H1 (cell line): ENCODE data around the gene NKTR. TPM values are rescaled to one million over a fixed set of nuclear protein-coding genes. Genes with fewer than 3 reads are reported as not detected.
A peak's percentile ranks its signal among the peaks of the same experiment; 100 is the strongest.

Source experiments
- CTCF ChIA-PET: fragments of 300-600 bp; sonication (Branson Sonifier 250); formaldehyde crosslinking; loops from one replicate; lab custom pipeline; 2021; ENCODE audit not compliant: partially characterized antibody; lab: Charles Lee
- POLR2A ChIA-PET: fragments of 300-600 bp; sonication (Branson Sonifier 250); formaldehyde crosslinking; loops from one replicate; lab custom pipeline; 2021; ENCODE audit warnings: inconsistent platforms; ENCODE audit not compliant: partially characterized antibody; lab: Charles Lee
- DNase-seq, 2 experiments: peaks; one replicate each; pipeline versions ENCODE4 v3.0.0 to v3.0.0-alpha.2; 2010 to 2022; ENCODE audit warnings: low spot score in 2 of 2, low read depth in 1 of 2, mixed read lengths in 1 of 2
- FAIRE-seq: peaks from 2 replicates; lab custom pipeline; 2011; peaks lifted over from hg19 to GRCh38; lab: Jason Lieb, UNC
- H2AFZ ChIP-seq: 2 replicates; pipeline ENCODE4 v1.8.1; 2012; ENCODE audit warnings: low read length, inconsistent platforms
- H2AK5ac ChIP-seq: 2 replicates; pipeline ENCODE4 v1.6.1; 2013; ENCODE audit warnings: low read depth, low read length
- H2BK120ac ChIP-seq: replicated peaks from 2 replicates; pipeline ENCODE3; 2013; ENCODE audit warnings: low read depth, low read length, inconsistent platforms
- H2BK12ac ChIP-seq: 2 replicates; pipeline ENCODE4 v1.6.1; 2013; ENCODE audit warnings: low read depth, low read length
- H2BK15ac ChIP-seq: 2 replicates; pipeline ENCODE4 v1.6.1; 2013; ENCODE audit warnings: low read length
- H2BK20ac ChIP-seq: 2 replicates; pipeline ENCODE4 v1.6.1; 2013; ENCODE audit warnings: low read length
- H2BK5ac ChIP-seq: 2 replicates; pipeline ENCODE4 v1.6.1; 2013; ENCODE audit warnings: low read depth, low read length
- H3K14ac ChIP-seq: 2 replicates; pipeline ENCODE4 v1.6.1; 2013; ENCODE audit warnings: inconsistent platforms; ENCODE audit not compliant: insufficient read length
- H3K18ac ChIP-seq: 2 replicates; pipeline ENCODE4 v1.6.1; 2013; ENCODE audit warnings: low read length; ENCODE audit errors: extremely low read depth
- H3K23ac ChIP-seq: 2 replicates; pipeline ENCODE4 v1.6.1; 2013; ENCODE audit warnings: inconsistent platforms; ENCODE audit not compliant: insufficient read length
- H3K23me2 ChIP-seq: 2 replicates; pipeline ENCODE4 v1.6.1; 2013; ENCODE audit warnings: low read depth, low read length
- H3K27ac ChIP-seq: 2 replicates; pipeline ENCODE4 v1.6.1; 2011; ENCODE audit warnings: low read depth, low read length, inconsistent platforms
- H3K27me3 ChIP-seq, 4 experiments: replicated peaks in 1 of 4; 1 replicate in 1 of 4; 2 replicates in 3 of 4; pipeline versions ENCODE4 v1.6.1 to v1.8.1; 2011 to 2013; ENCODE audit warnings: low read length in 3 of 4, mild to moderate bottlenecking in 3 of 4, inconsistent platforms in 2 of 4, mixed read lengths in 2 of 4, moderate library complexity in 1 of 4; ENCODE audit not compliant: control insufficient read depth in 3 of 4, insufficient read depth in 3 of 4; ENCODE audit errors: extremely low read depth in 1 of 4
- H3K36me3 ChIP-seq, 4 experiments: 2 replicates each; pipeline versions ENCODE4 v1.6.1 to v1.8.1; 2011 to 2013; ENCODE audit warnings: mild to moderate bottlenecking in 4 of 4, low read length in 3 of 4, moderate library complexity in 2 of 4, control low read depth in 1 of 4, inconsistent platforms in 1 of 4; ENCODE audit not compliant: insufficient read depth in 4 of 4, control insufficient read depth in 2 of 4
- H3K4ac ChIP-seq: replicated peaks from 2 replicates; pipeline ENCODE3; 2013; ENCODE audit warnings: low read length, low read depth, mixed read lengths, inconsistent platforms; ENCODE audit not compliant: insufficient read length
- H3K4me1 ChIP-seq, 4 experiments: replicated peaks in 1 of 4; 1 replicate in 1 of 4; 2 replicates in 3 of 4; pipeline versions ENCODE4 v1.6.1 to v1.8.1; 2011 to 2013; ENCODE audit warnings: low read length in 3 of 4, inconsistent platforms in 2 of 4, mixed read lengths in 1 of 4; ENCODE audit not compliant: insufficient read depth in 4 of 4, control insufficient read depth in 3 of 4
- H3K4me2 ChIP-seq, 2 experiments: 2 replicates each; pipeline versions ENCODE4 v1.6.1 to v1.8.1; 2011 to 2013; ENCODE audit warnings: low read depth in 2 of 2, low read length in 2 of 2, control low read depth in 1 of 2, inconsistent platforms in 1 of 2, mild to moderate bottlenecking in 1 of 2; ENCODE audit not compliant: insufficient read depth in 1 of 2
- H3K4me3 ChIP-seq, 4 experiments: fragments of 200-600, 300-600 bp in 1 of 4; sonication (generic), shearing (Covaris generic), sonication (Bioruptor Twin) in 1 of 4; 2 replicates each; pipeline versions ENCODE4 v1.5.1 to v1.8.1; 2011 to 2016; ENCODE audit warnings: low read length in 4 of 4, low read depth in 3 of 4, control low read depth in 2 of 4, inconsistent platforms in 2 of 4, mild to moderate bottlenecking in 2 of 4, mixed read lengths in 1 of 4, moderate library complexity in 1 of 4; ENCODE audit not compliant: insufficient read depth in 2 of 4; ENCODE audit errors: extremely low read depth in 1 of 4
- H3K56ac ChIP-seq: replicated peaks from 2 replicates; pipeline ENCODE3; 2013; ENCODE audit warnings: low read depth, mild to moderate bottlenecking, mixed read lengths, low read length, inconsistent platforms; ENCODE audit not compliant: insufficient read length
- H3K79me1 ChIP-seq: 2 replicates; pipeline ENCODE4 v1.6.1; 2013; ENCODE audit warnings: low read depth, low read length, control low read depth
- H3K79me2 ChIP-seq, 2 experiments: 2 replicates each; pipeline versions ENCODE4 v1.6.1 to v1.8.1; 2012 to 2013; ENCODE audit warnings: low read length in 2 of 2, mild to moderate bottlenecking in 2 of 2, inconsistent platforms in 1 of 2; ENCODE audit not compliant: insufficient read depth in 2 of 2, control insufficient read depth in 1 of 2
- H3K9ac ChIP-seq, 4 experiments: replicated peaks in 1 of 4; 1 replicate in 1 of 4; 2 replicates in 3 of 4; pipeline versions ENCODE4 v1.6.1 to v1.8.1; 2011 to 2013; ENCODE audit warnings: low read depth in 3 of 4, low read length in 3 of 4, control low read depth in 2 of 4, mild to moderate bottlenecking in 2 of 4, moderate library complexity in 2 of 4, inconsistent platforms in 1 of 4; ENCODE audit errors: extremely low read depth in 1 of 4
- H3K9me3 ChIP-seq, 2 experiments: 2 replicates each; pipeline versions ENCODE4 v1.6.1 to v1.8.1; 2012 to 2013; ENCODE audit warnings: mild to moderate bottlenecking in 2 of 2, moderate library complexity in 2 of 2, control low read depth in 1 of 2, inconsistent platforms in 1 of 2, low read depth in 1 of 2, low read length in 1 of 2, mixed read lengths in 1 of 2; ENCODE audit not compliant: insufficient read depth in 2 of 2
- H4K20me1 ChIP-seq, 2 experiments: replicated peaks in 1 of 2; 2 replicates each; pipeline versions ENCODE3 to v1.8.1; 2011 to 2013; ENCODE audit warnings: inconsistent platforms in 2 of 2, low read length in 2 of 2, mild to moderate bottlenecking in 1 of 2; ENCODE audit not compliant: insufficient read depth in 2 of 2, control insufficient read depth in 1 of 2
- H4K5ac ChIP-seq: 2 replicates; pipeline ENCODE4 v1.6.1; 2013; ENCODE audit warnings: low read length, low read depth, mixed read lengths, inconsistent platforms; ENCODE audit not compliant: insufficient read length
- H4K8ac ChIP-seq: 2 replicates; pipeline ENCODE4 v1.8.0; 2013; ENCODE audit warnings: mild to moderate bottlenecking, moderate library complexity, low read length, inconsistent platforms; ENCODE audit not compliant: insufficient read depth; ENCODE audit errors: extremely low read depth
- H4K91ac ChIP-seq: replicated peaks from 2 replicates; pipeline ENCODE3; 2013; ENCODE audit warnings: low read length, mixed read lengths, inconsistent platforms; ENCODE audit not compliant: insufficient read length
- MAX ChIP-seq: IDR thresholded peaks from 2 replicates; pipeline ENCODE4 v1.6.1; 2012; ENCODE audit warnings: inconsistent platforms
- RBBP5 ChIP-seq: IDR thresholded peaks from 2 replicates; pipeline ENCODE4 v1.7.1; 2012; ENCODE audit warnings: low read depth, mild to moderate bottlenecking, inconsistent platforms, low read length, moderate library complexity, borderline replicate concordance
- SP4 ChIP-seq: IDR thresholded peaks from 2 replicates; pipeline ENCODE4 v1.6.1; 2012; ENCODE audit warnings: low read length, inconsistent platforms
- TCF12 ChIP-seq: IDR thresholded peaks from 2 replicates; pipeline ENCODE4 v1.6.1; 2011; ENCODE audit warnings: low read depth, mild to moderate bottlenecking, low read length
- WGBS, 2 experiments: shearing (Covaris generic) in 1 of 2; methylation state at CpG; one replicate each; pipeline versions ENCODE4 v1.1.6 to v1.1.7; 2013 to 2015; ENCODE audit warnings: low lambda C conversion rate in 2 of 2, mixed read lengths in 2 of 2, inconsistent platforms in 1 of 2, low coverage in 1 of 2, missing lambda C conversion rate in 1 of 2; ENCODE audit not compliant: insufficient replicate concordance in 2 of 2, insufficient coverage in 1 of 2, insufficient read length in 1 of 2; ENCODE audit errors: extremely low coverage in 1 of 2, missing lambda C conversion rate in 1 of 2; 5-methylcytosine and 5-hydroxymethylcytosine counted together
- polyA plus RNA-seq, 7 experiments: library from polyadenylated mRNA; depleted of rRNA in 3 of 7; stranded (reverse) in 5 of 7; unstranded in 2 of 7; fragments of >200 nt in 5 of 7; fragments of 200-250 nt in 2 of 7; gene quantifications; 1 replicate in 5 of 7; 2 replicates in 1 of 7; 4 replicates in 1 of 7; pipeline versions ENCODE4 v1.2.1 to v1.2.3, GENCODE V29; 2011 to 2013; ENCODE audit warnings: missing spikeins in 2 of 7, mixed read lengths in 2 of 7
- total RNA-seq: library from RNA; stranded (reverse); fragmentation: NEBNext Ultra II Directional; extraction: Animal tissue kit (Norgen Biotek cat#: 25700); gene quantifications from 2 replicates; pipeline ENCODE4 v1.2.1, GENCODE V29; 2021

Gene NKTR
- total and polyA plus RNA-seq, 2 of the 8 experiments (the other 6 are each of a cell fraction or from before 2014, with no cell fraction given) = 24.1 to 62.2 TPM

- CTCF ChIA-PET = interaction anchor here (1.1 to 2.0 kb wide), 3 partner anchors 11 to 95 kb away, joined by 5 to 7 read pairs (median 5); no protein-coding TSS in a partner anchor
- Histone ChIP-seq H3K9ac (peak overlapping the region in 1 of 4 experiments; percentile 44; a peak in 2 of 7 replicates), H3K23me2 (peaks cover 3% of the 10 kb centered on the region; the same call in 1 of the 2 replicates)
Measured at GRCh38 chr3:42655331-42655888, 54.9 kb downstream of the NKTR start.

More at GRCh38 chr3:42655331-42655888, 54.9 kb downstream of the NKTR start:
- peak overlapping the region; percentile 93; the same call in 1 of the 2 replicates for H2BK12ac ChIP-seq
- H2BK5ac ChIP-seq = peak overlapping the region; percentile 32; the same call in 1 of the 2 replicates
- H3K18ac ChIP-seq = peak overlapping the region; percentile 20
- TF ChIP-seq MAX (no peak), TCF12 (0 out of 2 replicates have a peak, but pooled peaks have one; percentile 15), SP4 (no peak), RBBP5 (no peak)
- H3K4me3 ChIP-seq = peak overlapping the region in 2 of 4 experiments; percentile 53 to 74; a peak in 5 of 8 replicates
- H3K27me3 ChIP-seq = no peaks in the 10 kb centered on the region
- H3K4ac ChIP-seq = peak overlapping the region; percentile 92
- H3K36me3 ChIP-seq = no peaks in the 10 kb centered on the region; a peak in 1 of 8 replicates
- H4K20me1 ChIP-seq = peaks cover under 1 to 2% of the 10 kb centered on the region in 2 experiments
- no peaks in the 10 kb centered on the region for H3K79me1 ChIP-seq
- peak in 1 of 2 experiments; percentile 61 for DNase-seq
- no peak for FAIRE-seq
- H3K23ac ChIP-seq = no peak overlapping the region
- peak overlapping the region; percentile 76; the same call in 1 of the 2 replicates for H4K8ac ChIP-seq
- no peaks in the 10 kb centered on the region for H3K9me3 ChIP-seq
- H2BK15ac ChIP-seq = peak overlapping the region; percentile 97
- peak overlapping the region; percentile 50 for H4K91ac ChIP-seq
- 0 out of 2 replicates have a peak overlapping the region, but pooled peaks have one; percentile 54 for H2AFZ ChIP-seq
- no peak overlapping the region for H3K56ac ChIP-seq
- no peak overlapping the region for H3K14ac ChIP-seq
- H2AK5ac ChIP-seq = peak overlapping the region; percentile 30; the same call in 1 of the 2 replicates
- H2BK120ac ChIP-seq = peak overlapping the region; percentile 76
- H3K4me1 ChIP-seq = peaks cover 6 to 35% (median 29%) of the 10 kb centered on the region in 4 experiments
- H4K5ac ChIP-seq = peak overlapping the region; percentile 13
- no peaks in the 10 kb centered on the region for H3K79me2 ChIP-seq
- peak overlapping the region; percentile 72; the same call in 1 of the 2 replicates for H2BK20ac ChIP-seq
- peak overlapping the region; percentile 53 to 91 for H3K4me2 ChIP-seq
- no peak overlapping the region for H3K27ac ChIP-seq
- 76% methylated on average over 4 of the region's 4 CpGs; no CpG with 5 or more reads in 1 of the 2 experiments for WGBS, 2 experiments
- POLR2A ChIA-PET = interaction anchor here (1.5 to 2.4 kb wide), 2 partner anchors 10 to 111 kb away, joined by 4 to 10 read pairs; no protein-coding TSS in a partner anchor
